IMR-90 (cell line): ENCODE data around the gene MCUB. TPM values are rescaled to one million over a fixed set of nuclear protein-coding genes. Genes with fewer than 3 reads are reported as not detected.

Experiments
- ATAC-seq: fragments of 200-7000 bp; cut with Tn5 transposase; 2 replicates; pipeline ENCODE4 v1.9.1; 2020; ENCODE audit warnings: low read depth, mild to moderate bottlenecking, moderate library complexity
- BruUV-seq: library from RNA; stranded (reverse); fragments of 400-500 nt; replicated peaks from 2 replicates; lab custom pipeline; 2021; lab: Mats Ljungman, UMichigan
- CTCF ChIA-PET: fragments of 300-600 bp; formaldehyde crosslinking; extraction: SDS; loops from one replicate; lab custom pipeline; 2021; ENCODE audit warnings: antibody characterized with exemption; lab: Yijun Ruan, JAX
- POLR2A ChIA-PET: fragments of 300-600 bp; sonication (Branson Sonifier 250); formaldehyde crosslinking; loops from one replicate; lab custom pipeline; 2022; ENCODE audit warnings: antibody characterized with exemption; ENCODE audit not compliant: unreplicated experiment; lab: Charles Lee
- DNase-seq: peaks from one replicate; pipeline ENCODE4 v3.0.0; 2013
- H2AFZ ChIP-seq: replicated peaks from 2 replicates; pipeline ENCODE3; 2013; ENCODE audit warnings: low read length, mild to moderate bottlenecking; ENCODE audit not compliant: poor library complexity
- H2AK5ac ChIP-seq: 2 replicates; pipeline ENCODE4 v1.6.1; 2013; ENCODE audit warnings: low read depth, low read length, inconsistent platforms
- H2AK9ac ChIP-seq: replicated peaks from 2 replicates; pipeline ENCODE3; 2013; ENCODE audit warnings: mild to moderate bottlenecking, low read depth, low read length, moderate library complexity; ENCODE audit not compliant: poor library complexity
- H2BK120ac ChIP-seq: 2 replicates; pipeline ENCODE4 v1.6.1; 2013; ENCODE audit warnings: low read depth, low read length, inconsistent platforms
- H2BK15ac ChIP-seq: 3 replicates; pipeline ENCODE4 v1.6.1; 2013; ENCODE audit warnings: low read depth, low read length, inconsistent platforms
- H2BK20ac ChIP-seq: 2 replicates; pipeline ENCODE4 v1.6.1; 2013; ENCODE audit warnings: low read depth, mild to moderate bottlenecking, inconsistent platforms, low read length, moderate library complexity
- H2BK5ac ChIP-seq: 2 replicates; pipeline ENCODE4 v1.6.1; 2013; ENCODE audit warnings: mild to moderate bottlenecking, low read depth, low read length, inconsistent platforms; ENCODE audit not compliant: poor library complexity, severe bottlenecking
- H3K14ac ChIP-seq: replicated peaks from 2 replicates; pipeline ENCODE4 v1.6.1; 2013; ENCODE audit warnings: low read depth, low read length, inconsistent platforms
- H3K18ac ChIP-seq: 2 replicates; pipeline ENCODE4 v1.6.1; 2013; ENCODE audit warnings: low read depth, low read length, control low read depth
- H3K23ac ChIP-seq: 2 replicates; pipeline ENCODE4 v1.6.1; 2013; ENCODE audit warnings: low read depth, low read length, inconsistent platforms
- H3K27ac ChIP-seq: 2 replicates; pipeline ENCODE4 v1.5.1; 2013; ENCODE audit warnings: mild to moderate bottlenecking, control low read depth, low read length; ENCODE audit not compliant: insufficient read depth
- H3K27me3 ChIP-seq: 2 replicates; pipeline ENCODE4 v1.6.1; 2013; ENCODE audit warnings: low read length; ENCODE audit not compliant: control insufficient read depth, insufficient read depth
- H3K36me3 ChIP-seq: 2 replicates; pipeline ENCODE4 v1.6.1; 2013; ENCODE audit warnings: low read length, mixed read lengths; ENCODE audit not compliant: control insufficient read depth, insufficient read depth
- H3K4ac ChIP-seq: 2 replicates; pipeline ENCODE4 v1.6.1; 2013; ENCODE audit warnings: low read depth, low read length, inconsistent platforms
- H3K4me1 ChIP-seq: 2 replicates; pipeline ENCODE4 v1.6.1; 2013; ENCODE audit warnings: low read length, mixed read lengths; ENCODE audit not compliant: control insufficient read depth, insufficient read depth
- H3K4me2 ChIP-seq: 2 replicates; pipeline ENCODE4 v1.6.1; 2013; ENCODE audit warnings: low read depth, mild to moderate bottlenecking, control low read depth, low read length, moderate library complexity
- H3K4me3 ChIP-seq: 2 replicates; pipeline ENCODE4 v1.5.1; 2013; ENCODE audit warnings: low read depth, mild to moderate bottlenecking, control low read depth, low read length, moderate library complexity; ENCODE audit not compliant: insufficient read depth
- H3K56ac ChIP-seq: 2 replicates; pipeline ENCODE4 v1.6.1; 2013; ENCODE audit warnings: low read length, inconsistent platforms; ENCODE audit not compliant: insufficient read depth; ENCODE audit errors: extremely low read depth
- H3K79me1 ChIP-seq, 2 experiments: 2 replicates each; pipeline ENCODE4 v1.6.1; 2013; ENCODE audit warnings: low read length in 2 of 2, inconsistent platforms in 1 of 2, low read depth in 1 of 2
- H3K9ac ChIP-seq: 2 replicates; pipeline ENCODE4 v1.6.1; 2013; ENCODE audit warnings: low read depth, low read length, control low read depth
- H3K9me1 ChIP-seq: 2 replicates; pipeline ENCODE4 v1.6.1; 2013; ENCODE audit warnings: low read length, inconsistent platforms; ENCODE audit not compliant: insufficient read depth
- H3K9me3 ChIP-seq: 2 replicates; pipeline ENCODE4 v1.6.1; 2013; ENCODE audit warnings: low read length; ENCODE audit not compliant: control insufficient read depth, insufficient read depth
- H4K20me1 ChIP-seq: 2 replicates; pipeline ENCODE4 v1.6.1; 2013; ENCODE audit warnings: low read length, inconsistent platforms; ENCODE audit not compliant: insufficient read depth
- H4K5ac ChIP-seq: 2 replicates; pipeline ENCODE4 v1.6.1; 2013; ENCODE audit warnings: mild to moderate bottlenecking, low read depth, low read length, control low read depth
- H4K8ac ChIP-seq, 2 experiments: 2 replicates each; pipeline ENCODE4 v1.6.1; 2013; ENCODE audit warnings: low read depth in 2 of 2, low read length in 2 of 2, control low read depth in 1 of 2, inconsistent platforms in 1 of 2
- H4K91ac ChIP-seq: 2 replicates; pipeline ENCODE4 v1.6.1; 2013; ENCODE audit warnings: low read depth, low read length, inconsistent platforms; ENCODE audit not compliant: insufficient read depth
- BHLHE40 ChIP-seq: fragments of 150-350 bp; IDR thresholded peaks from 2 replicates; pipeline ENCODE4 v1.6.1; 2016; ENCODE audit warnings: mild to moderate bottlenecking, low read depth, low read length
- CHD1 ChIP-seq: IDR thresholded peaks from 2 replicates; pipeline ENCODE4 v1.6.1; 2012; ENCODE audit warnings: low read depth, low read length, improper control_type of control experiment
- CTCF ChIP-seq: conservative IDR thresholded peaks from 2 replicates; pipeline ENCODE4 v1.5.1; 2012; ENCODE audit warnings: mild to moderate bottlenecking, low read depth, low read length, improper control_type of control experiment
- ELK1 ChIP-seq: fragments of 150-350 bp; IDR thresholded peaks from 2 replicates; pipeline ENCODE4 v1.6.1; 2016; ENCODE audit warnings: low read depth, mild to moderate bottlenecking, low read length, moderate library complexity, borderline replicate concordance
- MAZ ChIP-seq: IDR thresholded peaks from 2 replicates; pipeline ENCODE4 v1.6.1; 2012; ENCODE audit warnings: low read depth, mild to moderate bottlenecking, low read length, improper control_type of control experiment, moderate library complexity, borderline replicate concordance
- POLR2A ChIP-seq: IDR thresholded peaks from 2 replicates; pipeline ENCODE4 v1.6.1; 2012; ENCODE audit warnings: mild to moderate bottlenecking, low read depth, low read length
- RCOR1 ChIP-seq: IDR thresholded peaks from 2 replicates; pipeline ENCODE4 v1.6.1; 2012; ENCODE audit warnings: mild to moderate bottlenecking, low read length, improper control_type of control experiment; ENCODE audit not compliant: insufficient replicate concordance
- RFX5 ChIP-seq: IDR thresholded peaks from 2 replicates; pipeline ENCODE4 v1.8.0; 2012; ENCODE audit warnings: low read depth, mild to moderate bottlenecking, low read length, moderate library complexity
- SMC3 ChIP-seq: fragments of 150-350 bp; IDR thresholded peaks from 2 replicates; pipeline ENCODE4 v1.6.1; 2016; ENCODE audit warnings: low read depth, mild to moderate bottlenecking, antibody characterized with exemption, low read length, moderate library complexity
- USF2 ChIP-seq: fragments of 150-350 bp; IDR thresholded peaks from 2 replicates; pipeline ENCODE4 v1.6.1; 2017; ENCODE audit warnings: mild to moderate bottlenecking, antibody characterized with exemption, low read length, low read depth
- WGBS, 2 experiments: methylation state at CpG; one replicate each; pipeline versions ENCODE4 v1.1.5 to v1.1.7; 2013; ENCODE audit warnings: missing lambda C conversion rate in 2 of 2; ENCODE audit not compliant: insufficient read length in 1 of 2; ENCODE audit errors: extremely low coverage in 2 of 2; 5-methylcytosine and 5-hydroxymethylcytosine counted together
- dilution Hi-C: fragments of 300-500 bp; cut with HindIII; formaldehyde crosslinking; loops from one replicate; pipeline ENCODE4 v1.14.3; 2018; ENCODE audit warnings: low sequenced_read_pairs; ENCODE audit not compliant: unreplicated experiment
- in situ Hi-C: fragments of 300-500 bp; cut with MboI; formaldehyde crosslinking; loops from 3 replicates; pipeline ENCODE4 v1.14.3; 2019; ENCODE audit warnings: low sequenced_read_pairs, inconsistent platforms, mixed read lengths
- intact Hi-C: fragments of 100-400 bp; cut with micrococcal nuclease; formaldehyde crosslinking; loops from 2 replicates; pipeline ENCODE4 v1.10.0; 2022
- polyA plus RNA-seq, 3 experiments: library from polyadenylated mRNA; depleted of rRNA; stranded (reverse); fragments of >200 nt; gene quantifications; 2 replicates each; pipeline ENCODE4 v1.2.3, GENCODE V29; 2012; ENCODE audit warnings: low replicate concordance in 1 of 3
- total RNA-seq: library from RNA; depleted of rRNA; stranded (reverse); fragments of >200 nt; gene quantifications from 2 replicates; pipeline ENCODE4 v1.2.3, GENCODE V29; 2012

Gene MCUB
- total and polyA plus RNA-seq, 2 of the 4 experiments (the other 2 are of a cell fraction) = 18.5 to 20.4 TPM

GRCh38 chr4:109589119-109589518 is 29.1 kb downstream of the MCUB start:
- Histone ChIP-seq H3K23ac (peak overlapping the region; percentile 75; the same call in 1 of the 2 replicates), H2AK9ac (no peak overlapping the region), H4K91ac (no peak overlapping the region), H2AK5ac (no peak overlapping the region), H3K4me1 (peaks cover 1% of the 10 kb centered on the region; the same call in 1 of the 2 replicates), H3K27ac (no peak overlapping the region), H3K79me1 (peaks cover 2 to 4% of the 10 kb centered on the region in 2 experiments; a peak in 2 of 4 replicates), H3K14ac (no peak overlapping the region), H3K9me3 (no peaks in the 10 kb centered on the region), H3K36me3 (no peaks in the 10 kb centered on the region), H3K18ac (no peak overlapping the region), H2BK120ac (no peak overlapping the region; the same call in 1 of the 2 replicates), H3K4me2 (no peak overlapping the region), H3K4me3 (no peak overlapping the region), H4K20me1 (no peaks in the 10 kb centered on the region), H3K9me1 (no peaks in the 10 kb centered on the region), H3K27me3 (no peaks in the 10 kb centered on the region), H2AFZ (peak overlapping the region; percentile 67), H2BK5ac (no peak overlapping the region), H3K56ac (no peak overlapping the region), H4K5ac (no peak overlapping the region), H2BK15ac (no peak overlapping the region), H2BK20ac (no peak overlapping the region), H3K9ac (no peak overlapping the region), H4K8ac (peak overlapping the region; percentile 56 to 72; a peak in 2 of 4 replicates), H3K4ac (0 out of 2 replicates have a peak overlapping the region, but pooled peaks have one; percentile 4)
- intact Hi-C loops (no loop called here), dilution Hi-C loops (no loop called here), in situ Hi-C loops (no loop called here)
- ChIA-PET CTCF (no interaction called here), POLR2A (no interaction called here)
- TF ChIP-seq SMC3 = no peak
- TF ChIP-seq CHD1 = no peak
- TF ChIP-seq BHLHE40 = no peak
- TF ChIP-seq RCOR1 = no peak
- TF ChIP-seq ELK1 = no peak
- no peak for TF ChIP-seq MAZ
- no peak for TF ChIP-seq USF2
- no peak for TF ChIP-seq RFX5
- TF ChIP-seq POLR2A = no peak
- no peak for TF ChIP-seq CTCF
- no TSS peak for BruUV-seq
- whole genome bisulfite sequencing, 2 experiments = no CpG with 5 or more reads among the region's 2 CpGs
- DNase-seq (peak; percentile 6), ATAC-seq (peak; percentile 62)
